Glutamatergic neuron (in vitro differentiated cells): Measurements from ENCODE around the gene MYL6B. TPM values are rescaled to one million over a fixed set of nuclear protein-coding genes. Genes with fewer than 3 reads are reported as not detected.

Experiments used
- DNase-seq: peaks from one replicate; pipeline ENCODE4 v3.0.0; 2022
- H3K27ac Mint-ChIP-seq: one replicate; pipeline ENCODE4 v1.8.0; 2020; ENCODE audit warnings: mild to moderate bottlenecking, mixed read lengths, inconsistent platforms; ENCODE audit not compliant: unreplicated experiment
- H3K27me3 Mint-ChIP-seq: one replicate; pipeline ENCODE4 v1.8.0; 2020; ENCODE audit warnings: mild to moderate bottlenecking, moderate library complexity, mixed read lengths, inconsistent platforms; ENCODE audit not compliant: unreplicated experiment
- H3K36me3 Mint-ChIP-seq: one replicate; pipeline ENCODE4 v1.8.0; 2020; ENCODE audit warnings: mild to moderate bottlenecking, mixed read lengths, inconsistent platforms; ENCODE audit not compliant: unreplicated experiment
- H3K4me1 Mint-ChIP-seq: one replicate; pipeline ENCODE4 v1.8.0; 2020; ENCODE audit warnings: mild to moderate bottlenecking, low read depth, mixed read lengths, inconsistent platforms; ENCODE audit not compliant: unreplicated experiment
- H3K4me3 Mint-ChIP-seq: one replicate; pipeline ENCODE4 v1.8.0; 2020; ENCODE audit warnings: mild to moderate bottlenecking, mixed read lengths, inconsistent platforms; ENCODE audit not compliant: unreplicated experiment
- H3K9me3 Mint-ChIP-seq: one replicate; pipeline ENCODE4 v1.8.0; 2020; ENCODE audit warnings: mild to moderate bottlenecking, moderate library complexity, mixed read lengths, inconsistent platforms; ENCODE audit not compliant: unreplicated experiment
- total RNA-seq: library from RNA; stranded (reverse); fragmentation: NEBNext Ultra II Directional; extraction: Animal tissue kit (Norgen Biotek cat#: 25700); gene quantifications from one replicate; pipeline ENCODE4 v1.2.1, GENCODE V29; 2021; ENCODE audit not compliant: unreplicated experiment
- TF ChIP-seq, protein P1 (sequence below): fragments of 200-600 bp; sonication (generic); IDR thresholded peaks from one replicate; pipeline ENCODE4 v1.5.0; 2021; ENCODE audit not compliant: partially characterized antibody, unreplicated experiment

The MYL6B gene
- total RNA-seq, 1 donor from 2014 or later = 232 TPM

DNA sequence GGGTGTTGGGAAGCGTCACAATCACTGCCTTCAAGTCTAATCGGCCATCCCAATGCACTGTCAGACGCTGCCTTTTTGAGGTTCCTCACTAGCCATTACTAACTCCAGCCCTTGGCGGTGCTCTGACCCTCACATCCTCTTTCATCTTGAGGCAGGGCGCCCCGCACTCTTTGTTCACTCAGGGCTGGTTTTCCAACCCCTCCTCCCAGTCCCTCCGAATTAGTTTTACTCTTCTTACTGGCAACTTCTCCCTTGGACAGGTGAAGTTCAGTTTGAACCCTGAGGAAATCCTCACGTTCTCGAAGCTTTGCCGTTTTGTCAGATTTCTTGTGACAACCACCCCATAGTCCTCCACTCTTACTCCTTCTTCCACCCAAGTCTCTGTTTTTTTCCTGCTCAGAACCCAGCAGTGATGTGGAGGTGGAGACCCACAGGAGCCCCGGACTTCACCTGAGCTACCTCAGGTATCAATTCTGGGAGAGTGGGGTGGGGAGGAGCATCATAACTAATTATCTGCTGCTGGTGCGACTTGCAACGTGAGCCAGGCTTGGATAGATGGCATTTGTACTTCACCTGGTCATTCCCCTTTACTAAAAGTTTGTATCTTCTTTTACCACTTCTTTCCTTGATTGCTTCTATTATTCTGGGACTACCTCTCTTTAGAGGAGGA lies 33.6 kb upstream of the MYL6B start:
- Mint-ChIP-seq H3K9me3 (peaks cover 17% of the 10 kb centered on the region), H3K27ac (peak overlapping the region; percentile 88), H3K4me3 (peak overlapping the region; percentile 98), H3K27me3 (peaks cover 15% of the 10 kb centered on the region), H3K4me1 (peaks cover 18% of the 10 kb centered on the region), H3K36me3 (no peaks in the 10 kb centered on the region)
- TF ChIP-seq, protein P1, sequence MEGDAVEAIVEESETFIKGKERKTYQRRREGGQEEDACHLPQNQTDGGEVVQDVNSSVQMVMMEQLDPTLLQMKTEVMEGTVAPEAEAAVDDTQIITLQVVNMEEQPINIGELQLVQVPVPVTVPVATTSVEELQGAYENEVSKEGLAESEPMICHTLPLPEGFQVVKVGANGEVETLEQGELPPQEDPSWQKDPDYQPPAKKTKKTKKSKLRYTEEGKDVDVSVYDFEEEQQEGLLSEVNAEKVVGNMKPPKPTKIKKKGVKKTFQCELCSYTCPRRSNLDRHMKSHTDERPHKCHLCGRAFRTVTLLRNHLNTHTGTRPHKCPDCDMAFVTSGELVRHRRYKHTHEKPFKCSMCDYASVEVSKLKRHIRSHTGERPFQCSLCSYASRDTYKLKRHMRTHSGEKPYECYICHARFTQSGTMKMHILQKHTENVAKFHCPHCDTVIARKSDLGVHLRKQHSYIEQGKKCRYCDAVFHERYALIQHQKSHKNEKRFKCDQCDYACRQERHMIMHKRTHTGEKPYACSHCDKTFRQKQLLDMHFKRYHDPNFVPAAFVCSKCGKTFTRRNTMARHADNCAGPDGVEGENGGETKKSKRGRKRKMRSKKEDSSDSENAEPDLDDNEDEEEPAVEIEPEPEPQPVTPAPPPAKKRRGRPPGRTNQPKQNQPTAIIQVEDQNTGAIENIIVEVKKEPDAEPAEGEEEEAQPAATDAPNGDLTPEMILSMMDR = no peak
- no peak for DNase-seq

DNA sequence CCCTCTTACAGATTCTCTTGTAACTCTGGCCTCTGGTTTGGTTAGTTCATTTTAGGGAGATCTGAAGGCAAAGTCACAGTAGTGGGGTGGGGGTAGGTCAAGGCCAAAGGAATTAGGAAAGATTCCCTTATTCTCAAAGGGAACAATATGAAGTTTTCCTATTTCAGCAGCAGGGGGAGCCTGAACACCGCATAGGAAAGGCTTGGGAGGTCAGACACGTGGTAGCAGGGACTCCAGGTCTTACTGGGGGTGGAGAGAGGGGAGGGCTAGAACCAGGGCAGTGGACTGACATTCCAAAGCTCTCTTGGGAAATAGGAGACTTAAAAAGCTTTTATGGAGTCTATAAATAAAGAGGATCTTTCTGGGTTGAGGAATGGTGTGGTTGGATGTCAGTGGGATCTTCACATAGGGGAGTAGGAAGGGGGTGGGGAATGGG lies 33.0 kb upstream of the MYL6B start:
- Mint-ChIP-seq H3K27me3 (peaks cover 15% of the 10 kb centered on the region), H3K27ac (peak overlapping the region; percentile 62), H3K4me3 (peak overlapping the region; percentile 98), H3K36me3 (no peaks in the 10 kb centered on the region), H3K4me1 (peaks cover 18% of the 10 kb centered on the region), H3K9me3 (peaks cover 17% of the 10 kb centered on the region)
- DNase-seq = peak; percentile 51
- TF ChIP-seq, protein P1 = peak; percentile 75

- no peaks in the 10 kb centered on the region for H3K36me3 Mint-ChIP-seq
- TF ChIP-seq, protein P1 = no peak
- peak overlapping the region; percentile 46 for H3K4me3 Mint-ChIP-seq
- no peak overlapping the region for H3K27ac Mint-ChIP-seq
- DNase-seq = no peak
- H3K27me3 Mint-ChIP-seq = peaks cover 15% of the 10 kb centered on the region
- H3K4me1 Mint-ChIP-seq = peaks cover 18% of the 10 kb centered on the region
- H3K9me3 Mint-ChIP-seq = peaks cover 17% of the 10 kb centered on the region
Measured at GRCh38 chr12:56120158-56120846, 32.1 kb upstream of the MYL6B start.

DNA sequence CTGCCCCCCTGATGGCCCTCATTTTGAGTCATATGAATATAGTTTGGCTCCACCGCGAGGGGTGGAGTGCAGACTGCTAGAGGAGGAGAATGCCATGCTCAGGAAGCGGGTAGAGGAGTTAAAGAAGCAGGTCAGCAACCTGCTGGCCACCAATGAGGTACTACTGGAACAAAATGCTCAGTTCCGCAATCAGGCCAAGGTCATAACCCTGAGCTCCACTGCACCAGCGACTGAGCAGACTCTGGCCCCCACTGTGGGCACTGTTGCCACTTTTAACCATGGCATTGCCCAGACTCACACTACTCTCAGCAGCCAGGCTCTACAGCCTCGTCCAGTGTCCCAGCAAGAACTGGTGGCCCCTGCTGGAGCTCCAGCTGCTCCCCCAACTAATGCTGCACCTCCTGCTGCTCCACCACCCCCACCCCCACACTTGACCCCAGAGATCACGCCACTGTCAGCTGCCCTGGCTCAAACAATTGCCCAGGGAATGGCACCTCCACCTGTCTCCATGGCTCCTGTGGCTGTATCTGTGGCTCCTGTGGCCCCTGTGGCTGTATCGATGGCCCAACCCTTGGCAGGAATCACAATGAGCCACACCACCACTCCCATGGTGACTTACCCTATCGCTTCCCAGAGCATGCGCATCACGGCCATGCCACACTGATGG lies 31.1 kb upstream of the MYL6B start:
- no peak for DNase-seq
- H3K4me3 Mint-ChIP-seq = no peak overlapping the region
- H3K36me3 Mint-ChIP-seq = no peaks in the 10 kb centered on the region
- peaks cover 18% of the 10 kb centered on the region for H3K4me1 Mint-ChIP-seq
- H3K27ac Mint-ChIP-seq = no peak overlapping the region
- H3K27me3 Mint-ChIP-seq = peaks cover 13% of the 10 kb centered on the region
- peaks cover 15% of the 10 kb centered on the region for H3K9me3 Mint-ChIP-seq
- TF ChIP-seq, protein P1 = no peak
